GM23338 (cell line): ENCODE measurements around the gene VOPP1.

Experiments used
- CREB1 ChIP-seq: fragments of 250-450 bp; sonication (Bioruptor Pico); IDR thresholded peaks from 2 replicates; pipeline ENCODE4 v1.5.0; 2020; ENCODE audit warnings: low read depth, mild to moderate bottlenecking, moderate library complexity
- CTCF ChIP-seq, 2 experiments: fragments of 200-600 bp in 1 of 2; sonication (generic) in 1 of 2; conservative IDR thresholded peaks; 2 replicates each; pipeline versions ENCODE4 v1.5.1 to v1.6.1; 2016 to 2017; ENCODE audit warnings: antibody characterized with exemption in 2 of 2, low read depth in 2 of 2, mild to moderate bottlenecking in 2 of 2, moderate library complexity in 1 of 2
- ETS1 ChIP-seq: IDR thresholded peaks from 2 replicates; pipeline ENCODE4 v1.6.1; 2016; ENCODE audit warnings: antibody characterized with exemption
- EZH2 ChIP-seq: fragments of 200-600 bp; sonication (generic); IDR thresholded peaks from one replicate; pipeline ENCODE4 v1.8.0; 2017; ENCODE audit warnings: antibody characterized with exemption, mild to moderate bottlenecking, low read depth; ENCODE audit not compliant: unreplicated experiment
- EZH2phosphoT487 ChIP-seq: fragments of 200-600 bp; sonication (generic); IDR thresholded peaks from one replicate; pipeline ENCODE4 v1.8.1; 2018; ENCODE audit warnings: antibody characterized with exemption; ENCODE audit not compliant: unreplicated experiment
- POLR2AphosphoS5 ChIP-seq: IDR thresholded peaks from 2 replicates; pipeline ENCODE4 v1.6.1; 2016; ENCODE audit warnings: antibody characterized with exemption, low read depth
- REST ChIP-seq: IDR thresholded peaks from one replicate; pipeline ENCODE4 v1.6.1; 2018; ENCODE audit warnings: antibody characterized with exemption; ENCODE audit not compliant: unreplicated experiment
- STAT1 ChIP-seq: IDR thresholded peaks from one replicate; pipeline ENCODE4 v1.6.1; 2016; ENCODE audit warnings: antibody characterized with exemption; ENCODE audit not compliant: unreplicated experiment
- ZNF331 ChIP-seq: fragments of 250-450 bp; sonication (Bioruptor Pico); IDR thresholded peaks from 2 replicates; pipeline ENCODE4 v1.5.0; 2020; ENCODE audit warnings: low read depth, mild to moderate bottlenecking, moderate library complexity

- no peak for TF ChIP-seq CTCF (conservative IDR thresholded peaks at IDR 0.05; ENCODE audit: low read depth in 2 of 2)
- TF ChIP-seq REST: no peak
- TF ChIP-seq EZH2phosphoT487: no peak
- TF ChIP-seq ZNF331 (CRISPR knock-in tag): no peak
- no peak for TF ChIP-seq EZH2
- TF ChIP-seq STAT1: no peak
- no peak for TF ChIP-seq POLR2AphosphoS5
- no peak for TF ChIP-seq CREB1 (CRISPR knock-in tag)
- TF ChIP-seq ETS1: no peak
Observed at GRCh38 chr7:55438085-55438756, 134.1 kb downstream of the VOPP1 start.
